RWPE2 (cell line): ENCODE data around the gene SMYD3.
A peak's percentile ranks its signal among the peaks of the same experiment; 100 is the strongest.

Experiments used
- ATAC-seq: fragments of 200-7000 bp; cut with Tn5 transposase; 3 replicates; pipeline ENCODE4 v1.9.1; 2021; ENCODE audit warnings: low read depth
- DNase-seq: peaks from one replicate; pipeline ENCODE4 v3.0.0-alpha.2; 2020; ENCODE audit warnings: low spot score
- H3K27ac ChIP-seq: fragments of 450-650 bp; 2 replicates; pipeline ENCODE4 v1.5.1; 2017; ENCODE audit warnings: mild to moderate bottlenecking; ENCODE audit not compliant: poor library complexity, severe bottlenecking
- H3K27me3 ChIP-seq: fragments of 250-450 bp; sonication (Bioruptor Pico); 2 replicates; pipeline ENCODE4 v1.5.1; 2021; ENCODE audit warnings: mild to moderate bottlenecking, moderate library complexity; ENCODE audit not compliant: insufficient read depth, poor library complexity, severe bottlenecking
- H3K36me3 ChIP-seq: fragments of 250-450 bp; sonication (Bioruptor Pico); 2 replicates; pipeline ENCODE4 v1.5.1; 2020; ENCODE audit warnings: low read depth, mild to moderate bottlenecking, moderate library complexity
- H3K4me1 ChIP-seq: fragments of 250-450 bp; sonication (Bioruptor Pico); 2 replicates; pipeline ENCODE4 v1.5.1; 2021; ENCODE audit warnings: mild to moderate bottlenecking, moderate library complexity; ENCODE audit not compliant: insufficient read depth, poor library complexity, severe bottlenecking
- H3K4me3 ChIP-seq: fragments of 250-450 bp; sonication (Bioruptor Pico); 2 replicates; pipeline ENCODE4 v1.5.1; 2021; ENCODE audit warnings: mild to moderate bottlenecking, moderate library complexity; ENCODE audit not compliant: severe bottlenecking
- H3K9me3 ChIP-seq: fragments of 250-450 bp; sonication (Bioruptor Pico); 2 replicates; pipeline ENCODE4 v1.5.1; 2021; ENCODE audit warnings: mild to moderate bottlenecking, moderate library complexity; ENCODE audit not compliant: severe bottlenecking
- TF ChIP-seq, protein P1 (sequence below): fragments of 450-650 bp; IDR thresholded peaks from one replicate; pipeline ENCODE4 v1.5.1; 2017; ENCODE audit warnings: mild to moderate bottlenecking, moderate library complexity; ENCODE audit not compliant: poor library complexity, severe bottlenecking

The SMYD3 gene

DNA sequence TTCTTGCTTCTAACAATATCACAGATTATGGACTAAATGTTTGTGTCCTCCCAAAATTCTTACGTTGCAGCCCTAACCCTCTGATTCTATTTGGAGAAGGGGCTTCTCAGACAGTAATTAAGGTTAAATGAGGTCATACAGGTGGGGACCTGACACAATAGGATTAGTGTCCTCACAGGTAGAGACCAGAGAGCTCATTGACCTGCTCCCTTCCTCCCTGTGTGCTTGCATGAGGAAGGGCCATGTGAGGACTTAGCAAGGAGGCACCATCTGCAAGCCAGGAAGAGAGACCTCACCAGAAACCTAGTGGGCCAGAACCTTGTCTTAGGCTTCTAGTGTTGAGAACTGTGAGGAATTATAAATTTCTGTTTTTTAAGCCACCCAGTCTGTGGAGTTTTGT is 322.6 kb downstream of the SMYD3 start:
- Histone ChIP-seq H3K9me3 (no peaks in the 10 kb centered on the region), H3K4me3 (no peak overlapping the region), H3K4me1 (no peaks in the 10 kb centered on the region), H3K27me3 (no peaks in the 10 kb centered on the region), H3K36me3 (no peaks in the 10 kb centered on the region), H3K27ac (no peak overlapping the region)
- no peak for DNase-seq
- no peak for ATAC-seq
- TF ChIP-seq, protein P1, sequence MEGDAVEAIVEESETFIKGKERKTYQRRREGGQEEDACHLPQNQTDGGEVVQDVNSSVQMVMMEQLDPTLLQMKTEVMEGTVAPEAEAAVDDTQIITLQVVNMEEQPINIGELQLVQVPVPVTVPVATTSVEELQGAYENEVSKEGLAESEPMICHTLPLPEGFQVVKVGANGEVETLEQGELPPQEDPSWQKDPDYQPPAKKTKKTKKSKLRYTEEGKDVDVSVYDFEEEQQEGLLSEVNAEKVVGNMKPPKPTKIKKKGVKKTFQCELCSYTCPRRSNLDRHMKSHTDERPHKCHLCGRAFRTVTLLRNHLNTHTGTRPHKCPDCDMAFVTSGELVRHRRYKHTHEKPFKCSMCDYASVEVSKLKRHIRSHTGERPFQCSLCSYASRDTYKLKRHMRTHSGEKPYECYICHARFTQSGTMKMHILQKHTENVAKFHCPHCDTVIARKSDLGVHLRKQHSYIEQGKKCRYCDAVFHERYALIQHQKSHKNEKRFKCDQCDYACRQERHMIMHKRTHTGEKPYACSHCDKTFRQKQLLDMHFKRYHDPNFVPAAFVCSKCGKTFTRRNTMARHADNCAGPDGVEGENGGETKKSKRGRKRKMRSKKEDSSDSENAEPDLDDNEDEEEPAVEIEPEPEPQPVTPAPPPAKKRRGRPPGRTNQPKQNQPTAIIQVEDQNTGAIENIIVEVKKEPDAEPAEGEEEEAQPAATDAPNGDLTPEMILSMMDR = no peak

DNA sequence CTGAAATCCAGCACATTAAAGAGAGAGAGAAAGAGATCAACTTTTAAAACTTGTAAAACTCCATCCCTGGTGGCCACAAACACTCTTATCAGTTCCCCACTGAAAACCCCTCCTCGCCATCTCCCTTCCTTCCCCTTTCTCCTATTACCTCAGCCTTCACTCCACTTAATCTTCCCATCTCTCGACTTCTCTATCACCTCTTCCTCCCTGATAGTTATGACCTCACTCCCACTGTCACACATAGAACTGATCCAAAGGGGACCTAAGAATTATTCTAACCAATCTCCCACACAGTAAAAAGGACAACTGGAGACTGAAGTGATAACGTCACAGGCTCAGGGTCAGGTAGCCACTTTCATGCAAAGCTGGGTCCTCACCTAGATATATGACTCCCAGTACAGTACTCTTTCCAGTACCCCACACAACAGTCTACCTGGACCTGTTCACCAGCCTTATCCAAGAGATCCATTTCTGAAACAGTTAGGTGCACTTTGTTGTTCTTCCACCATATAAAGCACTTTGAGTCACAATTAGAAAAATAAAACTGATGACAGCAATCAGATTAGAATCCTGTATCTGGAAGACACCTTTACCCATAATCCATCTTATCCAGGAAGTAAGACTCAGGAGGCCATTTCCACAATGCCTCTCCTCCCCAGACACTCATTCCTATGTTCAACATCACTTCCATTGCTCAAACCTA is 324.8 kb downstream of the SMYD3 start:
- no peaks in the 10 kb centered on the region for H3K9me3 ChIP-seq
- no peak for DNase-seq
- H3K4me3 ChIP-seq = no peak overlapping the region
- H3K27ac ChIP-seq = no peak overlapping the region
- H3K4me1 ChIP-seq = no peaks in the 10 kb centered on the region
- no peaks in the 10 kb centered on the region for H3K36me3 ChIP-seq
- TF ChIP-seq, protein P1 = no peak
- ATAC-seq = no peak
- no peaks in the 10 kb centered on the region for H3K27me3 ChIP-seq

DNA sequence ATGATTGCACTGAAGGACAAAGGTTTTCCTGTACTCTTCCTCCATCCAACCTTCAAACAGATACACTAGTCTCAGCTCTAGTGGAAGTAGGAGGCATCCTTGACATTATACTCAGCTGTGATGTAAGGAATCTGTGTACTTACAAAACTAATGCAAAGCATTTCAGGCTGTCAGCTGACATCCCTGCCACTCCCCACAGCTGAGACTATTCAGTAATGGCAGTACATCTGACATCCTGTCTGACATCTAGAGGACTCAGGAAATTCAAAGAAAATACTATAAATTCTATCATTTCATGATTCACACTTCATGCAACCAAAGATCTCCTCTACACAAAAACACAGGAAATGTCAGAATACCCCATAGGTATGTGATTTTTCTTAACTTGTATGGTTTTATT is 325.8 kb downstream of the SMYD3 start:
- Histone ChIP-seq H3K4me3 (no peak overlapping the region), H3K4me1 (no peaks in the 10 kb centered on the region), H3K36me3 (no peaks in the 10 kb centered on the region), H3K27ac (no peak overlapping the region), H3K9me3 (no peaks in the 10 kb centered on the region), H3K27me3 (no peaks in the 10 kb centered on the region)
- ATAC-seq (peak; percentile 33; the same call in 1 of the 3 replicates), DNase-seq (no peak)
- TF ChIP-seq, protein P1 = no peak

DNA sequence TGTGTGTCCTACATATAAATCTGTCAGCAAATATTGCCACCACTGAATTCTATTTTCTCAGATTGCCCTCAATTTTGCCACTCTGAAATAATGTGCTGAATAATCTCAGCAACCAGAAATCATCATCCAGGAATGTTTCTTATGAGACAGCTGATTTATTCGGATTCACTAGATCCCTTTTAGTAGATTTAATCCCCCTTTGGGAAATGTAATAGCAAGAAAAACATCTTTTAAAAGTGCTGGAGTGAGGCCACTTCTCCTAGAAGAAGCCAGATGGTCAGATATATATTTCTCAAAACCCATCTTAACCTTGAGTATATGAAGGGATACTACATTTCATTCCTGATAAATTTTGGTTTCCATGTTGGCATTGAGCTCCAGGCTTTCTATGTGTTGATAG is 327.7 kb downstream of the SMYD3 start:
- DNase-seq = no peak
- H3K27ac ChIP-seq = no peak overlapping the region
- TF ChIP-seq, protein P1 = no peak
- no peak overlapping the region for H3K4me3 ChIP-seq
- no peaks in the 10 kb centered on the region for H3K27me3 ChIP-seq
- no peaks in the 10 kb centered on the region for H3K4me1 ChIP-seq
- no peaks in the 10 kb centered on the region for H3K9me3 ChIP-seq
- H3K36me3 ChIP-seq = no peaks in the 10 kb centered on the region
- no peak for ATAC-seq

DNA sequence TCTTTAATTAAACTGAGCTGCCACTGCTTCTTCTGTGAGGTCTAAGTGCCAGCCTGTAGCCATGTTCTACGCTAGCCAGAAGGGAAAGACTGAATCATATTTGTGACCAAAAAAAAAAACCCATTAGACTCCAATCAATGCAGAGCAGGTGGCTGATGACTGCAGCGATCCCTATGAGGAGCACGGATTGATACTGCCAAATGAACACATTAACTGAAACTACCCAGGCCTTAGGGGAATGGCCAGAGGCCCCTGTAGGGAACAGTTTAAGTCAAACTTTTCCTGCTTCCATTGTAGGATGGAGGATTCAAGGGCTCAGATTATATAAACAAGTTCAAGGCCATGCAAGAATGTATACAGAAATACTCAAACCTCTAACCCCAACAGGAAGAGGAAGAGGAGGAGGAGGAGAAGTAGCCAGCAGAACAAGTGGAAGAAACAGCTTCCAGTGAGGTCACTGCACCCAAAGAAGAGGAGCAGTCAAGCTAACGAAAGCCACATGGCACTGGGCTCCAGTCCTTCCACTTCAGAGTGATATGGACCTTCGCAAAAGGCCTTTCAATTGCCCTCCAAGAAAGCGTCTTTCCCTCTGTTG is 328.3 kb downstream of the SMYD3 start:
- no peak for ATAC-seq

More for the DNA sequence above, 328.3 kb downstream of the SMYD3 start:
- no peak for DNase-seq
- no peak overlapping the region for H3K27ac ChIP-seq
- no peaks in the 10 kb centered on the region for H3K9me3 ChIP-seq
- no peaks in the 10 kb centered on the region for H3K27me3 ChIP-seq
- no peaks in the 10 kb centered on the region for H3K4me1 ChIP-seq
- no peaks in the 10 kb centered on the region for H3K36me3 ChIP-seq
- no peak overlapping the region for H3K4me3 ChIP-seq
- TF ChIP-seq, protein P1 = no peak
